ENCODE data around the gene ADD3. TPM values are rescaled to one million over a fixed set of nuclear protein-coding genes. Genes with fewer than 3 reads are reported as not detected.

ADD3 gene
- total RNA-seq, 1 donor from 2014 or later = 57.4 TPM

- Histone ChIP-seq H3K27me3 (no peaks in the 10 kb centered on the region), H3K27ac (no peak overlapping the region), H3K9me3 (no peaks in the 10 kb centered on the region), H3K36me3 (no peaks in the 10 kb centered on the region), H3K4me3 (no peak overlapping the region), H3K4me1 (no peaks in the 10 kb centered on the region)
- no peak for TF ChIP-seq CTCF (IDR thresholded peaks at IDR 0.05)
- ATAC-seq (no peak), DNase-seq (no peak)
- intact Hi-C loops (cut with DNase I) = no loop called here
These were observed 34.4 kb upstream of the ADD3 start for GRCh38 chr10:109973326-109973829.

GRCh38 chr10:109974504-109975191, 33.1 kb upstream of the ADD3 start:
- Histone ChIP-seq H3K36me3 (no peaks in the 10 kb centered on the region), H3K27ac (no peak overlapping the region), H3K27me3 (no peaks in the 10 kb centered on the region), H3K4me3 (no peak overlapping the region), H3K4me1 (no peaks in the 10 kb centered on the region), H3K9me3 (no peaks in the 10 kb centered on the region)
- DNase-seq (no peak), ATAC-seq (no peak)
- TF ChIP-seq CTCF (IDR thresholded peaks at IDR 0.05) = no peak
- intact Hi-C loops (cut with DNase I) = no loop called here

- no peak for DNase-seq
- no peaks in the 10 kb centered on the region for H3K4me1 ChIP-seq
These were observed 32.3 kb upstream of the ADD3 start for GRCh38 chr10:109975244-109976190.

GRCh38 chr10:109976681-109977080, 31.1 kb upstream of the ADD3 start:
- no peak overlapping the region for H3K4me3 ChIP-seq
- DNase-seq (no peak), ATAC-seq (peak; percentile 36)
- no peak overlapping the region for H3K27ac ChIP-seq
- intact Hi-C loops (cut with DNase I) = no loop called here
- no peaks in the 10 kb centered on the region for H3K9me3 ChIP-seq
- H3K4me1 ChIP-seq = no peaks in the 10 kb centered on the region
- H3K36me3 ChIP-seq = no peaks in the 10 kb centered on the region
- no peaks in the 10 kb centered on the region for H3K27me3 ChIP-seq
- no peak for TF ChIP-seq CTCF (IDR thresholded peaks at IDR 0.05)

More at GRCh38 chr10:109975244-109976190, 32.3 kb upstream of the ADD3 start:
- no peak for ATAC-seq
- no peak for TF ChIP-seq CTCF (IDR thresholded peaks at IDR 0.05)
- no peaks in the 10 kb centered on the region for H3K27me3 ChIP-seq
- intact Hi-C loops (cut with DNase I) = no loop called here
- H3K9me3 ChIP-seq = no peaks in the 10 kb centered on the region
- H3K4me3 ChIP-seq = no peak overlapping the region
- no peak overlapping the region for H3K27ac ChIP-seq
- H3K36me3 ChIP-seq = no peaks in the 10 kb centered on the region

GRCh38 chr10:109977382-109977806, 30.4 kb upstream of the ADD3 start:
- no peak overlapping the region for H3K27ac ChIP-seq
- no peaks in the 10 kb centered on the region for H3K9me3 ChIP-seq
- no peaks in the 10 kb centered on the region for H3K36me3 ChIP-seq
- H3K27me3 ChIP-seq = no peaks in the 10 kb centered on the region
- intact Hi-C loops (cut with DNase I) = no loop called here
- ATAC-seq = no peak
- no peaks in the 10 kb centered on the region for H3K4me1 ChIP-seq
- no peak for TF ChIP-seq CTCF (IDR thresholded peaks at IDR 0.05)
- no peak overlapping the region for H3K4me3 ChIP-seq
- no peak for DNase-seq
